GM12801 (cell line): ENCODE data around the gene SULT1A2.
"Not testable (repeated sequence)": the region's sequence is repeated elsewhere in the genome, so short reads cannot be mapped to it uniquely, and the experiment has no call there.

Experiments used
- TF ChIP-seq, protein P1 (sequence below): IDR thresholded peaks from one replicate; pipeline ENCODE4 v1.5.1; 2011; ENCODE audit warnings: control low read depth; ENCODE audit not compliant: insufficient read length; ENCODE audit errors: extremely low read depth

SULT1A2 gene

GRCh38 chr16:28596840-28597691 is at the start of gene SULT1A2:
Gene SULT1A2 (minus strand): TSS chr16:28597050. CDS start chr16:28595930, 1,120 bp downstream.
- TF ChIP-seq, protein P1, sequence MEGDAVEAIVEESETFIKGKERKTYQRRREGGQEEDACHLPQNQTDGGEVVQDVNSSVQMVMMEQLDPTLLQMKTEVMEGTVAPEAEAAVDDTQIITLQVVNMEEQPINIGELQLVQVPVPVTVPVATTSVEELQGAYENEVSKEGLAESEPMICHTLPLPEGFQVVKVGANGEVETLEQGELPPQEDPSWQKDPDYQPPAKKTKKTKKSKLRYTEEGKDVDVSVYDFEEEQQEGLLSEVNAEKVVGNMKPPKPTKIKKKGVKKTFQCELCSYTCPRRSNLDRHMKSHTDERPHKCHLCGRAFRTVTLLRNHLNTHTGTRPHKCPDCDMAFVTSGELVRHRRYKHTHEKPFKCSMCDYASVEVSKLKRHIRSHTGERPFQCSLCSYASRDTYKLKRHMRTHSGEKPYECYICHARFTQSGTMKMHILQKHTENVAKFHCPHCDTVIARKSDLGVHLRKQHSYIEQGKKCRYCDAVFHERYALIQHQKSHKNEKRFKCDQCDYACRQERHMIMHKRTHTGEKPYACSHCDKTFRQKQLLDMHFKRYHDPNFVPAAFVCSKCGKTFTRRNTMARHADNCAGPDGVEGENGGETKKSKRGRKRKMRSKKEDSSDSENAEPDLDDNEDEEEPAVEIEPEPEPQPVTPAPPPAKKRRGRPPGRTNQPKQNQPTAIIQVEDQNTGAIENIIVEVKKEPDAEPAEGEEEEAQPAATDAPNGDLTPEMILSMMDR, result no peak

- TF ChIP-seq, protein P1, result not testable (repeated sequence)
Observed at GRCh38 chr16:28637765-28638164, 40.9 kb upstream of the SULT1A2 start, which contains the start of gene NPIPB8. Gene NPIPB8 (plus strand): TSS chr16:28638065. CDS start chr16:28638361, 296 bp downstream.

- TF ChIP-seq, protein P1, result no peak
Observed at GRCh38 chr16:28623172-28623711, 26.4 kb upstream of the SULT1A2 start.

- TF ChIP-seq, protein P1, result no peak
Observed at GRCh38 chr16:28621481-28622155, 24.8 kb upstream of the SULT1A2 start.

GRCh38 chr16:28617874-28618273 is 21.0 kb upstream of the SULT1A2 start:
- TF ChIP-seq, protein P1, result no peak

DNA sequence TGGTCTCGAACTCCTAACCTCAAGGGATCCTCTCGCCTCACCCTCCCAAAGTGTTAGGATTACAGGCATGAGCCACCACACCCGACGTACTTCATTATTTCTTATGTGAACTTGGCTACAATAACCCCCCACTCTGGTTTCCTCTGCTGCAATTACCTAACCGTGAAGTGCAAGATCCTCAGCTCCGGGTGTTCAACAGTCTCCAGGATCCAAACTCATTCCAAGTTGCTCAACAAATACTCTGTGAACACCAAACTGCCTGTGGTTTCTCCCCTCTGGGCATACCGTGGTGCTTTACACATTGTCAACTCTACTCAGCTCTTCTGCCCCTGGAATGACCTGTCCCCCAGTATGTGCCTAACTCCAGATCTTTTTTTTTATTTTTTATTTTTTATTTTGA is 19.8 kb upstream of the SULT1A2 start:
- TF ChIP-seq, protein P1, result no peak

- TF ChIP-seq, protein P1, result no peak
Observed at GRCh38 chr16:28610595-28611191, 13.8 kb upstream of the SULT1A2 start.
